Gastroesophageal sphincter (tissue), 4 donors: Measurements from ENCODE around the gene EARS2. TPM values are rescaled to one million over a fixed set of nuclear protein-coding genes. Genes with fewer than 3 reads are reported as not detected.

Experiments used
- ATAC-seq: fragments of 150-250 bp; one replicate; pipeline ENCODE4 v1.9.1; 2016; ENCODE audit warnings: mild to moderate bottlenecking, moderate library complexity
- H3K27ac ChIP-seq, 4 donors: fragments of 200-600 bp; sonication (generic) in 3 of 4; 1 replicate in 3 of 4; 2 replicates in 1 of 4; pipeline ENCODE4 v1.5.1; 2016 to 2019
- H3K27me3 ChIP-seq: fragments of 200-600 bp; sonication (generic); one replicate; pipeline ENCODE4 v1.5.1; 2019
- H3K36me3 ChIP-seq, 2 donors: fragments of 200-600 bp; sonication (generic); one replicate each; pipeline ENCODE4 v1.5.1; 2019; ENCODE audit warnings: control low read depth in 1 of 2
- H3K4me1 ChIP-seq, 3 donors: fragments of 200-600 bp; sonication (generic); 1 replicate in 2 of 3; 2 replicates in 1 of 3; pipeline ENCODE4 v1.5.1; 2016 to 2019; ENCODE audit warnings: control low read depth in 2 of 3
- H3K4me3 ChIP-seq, 2 donors: fragments of 200-600 bp; sonication (generic); one replicate each; pipeline ENCODE4 v1.5.1; 2019; ENCODE audit warnings: mild to moderate bottlenecking in 1 of 2, moderate library complexity in 1 of 2
- H3K9me3 ChIP-seq, 3 donors: fragments of 200-600 bp; sonication (generic); one replicate each; pipeline ENCODE4 v1.5.1; 2017 to 2019; ENCODE audit warnings: control low read depth in 2 of 3
- EP300 ChIP-seq: sonication (generic); formaldehyde crosslinking; IDR thresholded peaks from one replicate; pipeline ENCODE4 v1.6.1; 2017; ENCODE audit warnings: antibody characterized with exemption, mild to moderate bottlenecking
- POLR2A ChIP-seq, 2 donors: fragments of 450-650 bp; IDR thresholded peaks; one replicate each; pipeline ENCODE4 v1.6.1; 2017; ENCODE audit warnings: antibody characterized with exemption in 2 of 2, mild to moderate bottlenecking in 2 of 2, moderate library complexity in 1 of 2
- POLR2AphosphoS5 ChIP-seq: sonication (generic); formaldehyde crosslinking; IDR thresholded peaks from one replicate; pipeline ENCODE4 v1.6.1; 2017; ENCODE audit warnings: antibody characterized with exemption
- WGBS, 2 donors: methylation state at CpG; one replicate each; pipeline ENCODE4 v1.1.5; 2018; ENCODE audit warnings: low coverage in 1 of 2; 5-methylcytosine and 5-hydroxymethylcytosine counted together
- total RNA-seq, 4 donors: library from RNA; depleted of rRNA; stranded (reverse); fragments of >200 nt; gene quantifications; one replicate each; pipeline ENCODE4 v1.1.0, GENCODE V29; 2016
- TF ChIP-seq, protein P1 (sequence below), 4 experiments: fragments of 200-600 bp in 2 of 4; fragments of 450-650 bp in 2 of 4; sonication (generic) in 1 of 4; IDR thresholded peaks; one replicate each; pipeline ENCODE4 v1.5.1; 2017 to 2019; ENCODE audit warnings: antibody characterized with exemption in 4 of 4, mild to moderate bottlenecking in 2 of 4, moderate library complexity in 2 of 4

The EARS2 gene
- total RNA-seq, 4 donors from 2014 or later, result 9.5 to 28.5 (median 18.8) TPM

- ATAC-seq, result no peak
- no peaks in the 10 kb centered on the region for H3K9me3 ChIP-seq
- TF ChIP-seq POLR2AphosphoS5 (no peak), EP300 (no peak), POLR2A (IDR thresholded peaks at IDR 0.05) (no peak)
- TF ChIP-seq, protein P1, sequence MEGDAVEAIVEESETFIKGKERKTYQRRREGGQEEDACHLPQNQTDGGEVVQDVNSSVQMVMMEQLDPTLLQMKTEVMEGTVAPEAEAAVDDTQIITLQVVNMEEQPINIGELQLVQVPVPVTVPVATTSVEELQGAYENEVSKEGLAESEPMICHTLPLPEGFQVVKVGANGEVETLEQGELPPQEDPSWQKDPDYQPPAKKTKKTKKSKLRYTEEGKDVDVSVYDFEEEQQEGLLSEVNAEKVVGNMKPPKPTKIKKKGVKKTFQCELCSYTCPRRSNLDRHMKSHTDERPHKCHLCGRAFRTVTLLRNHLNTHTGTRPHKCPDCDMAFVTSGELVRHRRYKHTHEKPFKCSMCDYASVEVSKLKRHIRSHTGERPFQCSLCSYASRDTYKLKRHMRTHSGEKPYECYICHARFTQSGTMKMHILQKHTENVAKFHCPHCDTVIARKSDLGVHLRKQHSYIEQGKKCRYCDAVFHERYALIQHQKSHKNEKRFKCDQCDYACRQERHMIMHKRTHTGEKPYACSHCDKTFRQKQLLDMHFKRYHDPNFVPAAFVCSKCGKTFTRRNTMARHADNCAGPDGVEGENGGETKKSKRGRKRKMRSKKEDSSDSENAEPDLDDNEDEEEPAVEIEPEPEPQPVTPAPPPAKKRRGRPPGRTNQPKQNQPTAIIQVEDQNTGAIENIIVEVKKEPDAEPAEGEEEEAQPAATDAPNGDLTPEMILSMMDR (IDR thresholded peaks at IDR 0.05), result no peak
- 88 to 97% methylated on average over 4 to 13 of the region's 13 CpGs for WGBS, 2 donors
- H3K36me3 ChIP-seq, result peaks cover 0 to 83% of the 10 kb centered on the region in 2 donors
- H3K4me3 ChIP-seq, result no peak overlapping the region
- peaks cover 6 to 40% (median 13%) of the 10 kb centered on the region in 3 donors for H3K4me1 ChIP-seq
- no peaks in the 10 kb centered on the region for H3K27me3 ChIP-seq
- no peak overlapping the region for H3K27ac ChIP-seq
These were observed 5.4 kb upstream of the EARS2 start for GRCh38 chr16:23562505-23562904.

- 66 to 71% methylated on average over 3 to 5 of the region's 5 CpGs for whole genome bisulfite sequencing, 2 donors
- ATAC-seq, result no peak
- TF ChIP-seq POLR2AphosphoS5 (no peak), EP300 (no peak), POLR2A (IDR thresholded peaks at IDR 0.05) (no peak)
- TF ChIP-seq, protein P1 (IDR thresholded peaks at IDR 0.05), result no peak
- H3K9me3 ChIP-seq, result no peaks in the 10 kb centered on the region
- peaks cover 0 to 74% of the 10 kb centered on the region in 2 donors for H3K36me3 ChIP-seq
- no peak overlapping the region for H3K4me3 ChIP-seq
- peaks cover 6 to 45% (median 14%) of the 10 kb centered on the region in 3 donors for H3K4me1 ChIP-seq
- H3K27me3 ChIP-seq, result no peaks in the 10 kb centered on the region
- H3K27ac ChIP-seq, result no peak overlapping the region
These were observed 4.4 kb upstream of the EARS2 start for GRCh38 chr16:23561586-23561985.

DNA sequence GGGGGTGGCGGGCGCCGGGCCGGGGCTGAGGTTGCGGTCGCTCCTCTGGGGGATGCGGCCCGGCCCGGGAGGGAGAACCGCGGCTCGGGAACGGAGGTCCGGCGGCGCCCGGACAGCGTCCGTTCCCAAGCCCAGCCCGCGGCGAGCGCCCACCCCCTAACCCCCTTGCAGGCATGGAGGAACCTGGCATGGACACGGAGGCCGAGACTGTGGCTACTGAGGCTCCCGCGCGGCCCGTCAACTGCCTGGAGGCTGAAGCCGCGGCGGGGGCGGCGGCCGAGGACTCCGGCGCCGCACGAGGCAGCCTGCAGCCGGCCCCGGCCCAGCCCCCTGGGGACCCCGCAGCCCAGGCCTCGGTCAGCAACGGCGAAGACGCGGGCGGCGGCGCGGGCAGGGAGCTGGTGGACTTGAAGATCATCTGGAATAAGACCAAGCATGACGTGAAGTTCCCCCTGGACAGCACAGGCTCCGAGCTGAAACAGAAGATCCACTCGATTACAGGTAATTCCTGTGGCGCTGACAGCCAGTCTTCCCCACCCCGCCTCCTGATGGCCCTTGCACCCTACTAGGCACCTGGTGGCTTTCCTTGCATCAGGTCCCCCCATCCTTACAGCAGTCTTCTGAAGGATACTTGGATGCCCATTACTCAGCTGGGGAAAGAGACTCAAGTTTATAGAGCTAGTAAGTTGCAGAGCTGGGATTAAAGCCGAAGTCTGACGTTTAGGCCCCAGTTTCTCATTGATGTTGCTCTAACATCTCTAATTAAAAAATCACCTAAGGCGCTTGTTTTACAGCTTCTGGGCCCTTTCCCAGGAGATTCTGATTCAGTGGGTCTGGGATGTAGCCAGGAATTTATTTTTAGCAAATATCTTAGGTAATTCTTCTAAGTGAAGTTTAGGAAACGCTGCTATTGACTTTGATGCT, 891 bp upstream of the EARS2 start:
- peaks cover 0 to 41% of the 10 kb centered on the region in 2 donors for H3K36me3 ChIP-seq
- peaks cover 6 to 45% (median 16%) of the 10 kb centered on the region in 3 donors for H3K4me1 ChIP-seq
- 3 to 5% methylated on average over 4 to 9 of the region's 60 CpGs for WGBS, 2 donors
- H3K27me3 ChIP-seq, result no peaks in the 10 kb centered on the region
- ATAC-seq, result peak; percentile 6
- H3K27ac ChIP-seq, result peak overlapping the region; percentile 81 to 96 (median 92)
- peak overlapping the region; percentile 91 to 99 for H3K4me3 ChIP-seq
- TF ChIP-seq, protein P1 (IDR thresholded peaks at IDR 0.05), result no peak
- TF ChIP-seq EP300 (no peak), POLR2A (IDR thresholded peaks at IDR 0.05) (peak in 1 of 2 donors; percentile 11), POLR2AphosphoS5 (peak; percentile 22)
- no peaks in the 10 kb centered on the region for H3K9me3 ChIP-seq

DNA sequence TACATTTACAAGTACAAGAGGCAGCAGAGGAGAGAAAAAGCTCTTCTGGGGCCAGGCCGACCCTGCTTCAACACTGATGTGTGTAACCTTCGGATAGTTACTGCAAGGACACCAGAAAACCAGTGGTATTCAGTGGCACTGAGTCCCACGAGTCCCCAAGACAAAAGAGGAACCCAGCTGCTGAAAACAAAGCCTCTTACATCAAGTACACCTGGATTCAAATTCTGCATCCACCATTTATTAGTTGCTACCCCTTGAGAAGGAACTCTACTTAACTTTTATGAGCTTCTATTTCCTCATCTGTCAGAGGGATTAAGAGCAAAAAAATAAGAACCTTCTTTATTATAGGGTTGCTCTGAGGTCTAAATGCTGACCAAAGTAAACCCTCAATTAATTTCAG, 2.6 kb downstream of the EARS2 start:
- WGBS, 2 donors, result 80 to 100% methylated on average over 1 to 2 of the region's 3 CpGs
- ATAC-seq, result no peak
- Histone ChIP-seq H3K36me3 (peaks cover 0 to 42% of the 10 kb centered on the region in 2 donors), H3K27me3 (no peaks in the 10 kb centered on the region), H3K9me3 (no peaks in the 10 kb centered on the region), H3K4me3 (no peak overlapping the region), H3K4me1 (peaks cover 6 to 27% (median 16%) of the 10 kb centered on the region in 3 donors), H3K27ac (no peak overlapping the region)
- TF ChIP-seq EP300 (no peak), POLR2A (IDR thresholded peaks at IDR 0.05) (no peak), POLR2AphosphoS5 (no peak)
- TF ChIP-seq, protein P1 (IDR thresholded peaks at IDR 0.05), result no peak
